GM21717 (cell line): ENCODE data around the gene CROCC.

Experiments
- ATAC-seq: cut with Tn5 transposase; IDR thresholded peaks from one replicate; pipeline ENCODE4 v1.9.1; 2021; ENCODE audit warnings: mild to moderate bottlenecking, moderate library complexity; ENCODE audit not compliant: unreplicated experiment

Gene CROCC

GRCh38 chr1:16966282-16966681 lies 44.6 kb downstream of the CROCC start:
- ATAC-seq = no peak

- ATAC-seq = no peak
Observed at GRCh38 chr1:16967095-16967575, 45.4 kb downstream of the CROCC start.

GRCh38 chr1:16967962-16968361 lies 46.2 kb downstream of the CROCC start:
- ATAC-seq = no peak

GRCh38 chr1:16968372-16968771 lies 46.6 kb downstream of the CROCC start:
- ATAC-seq = no peak

- ATAC-seq = no peak
Observed at GRCh38 chr1:16969057-16969611, 47.4 kb downstream of the CROCC start.

- ATAC-seq = no peak
Observed at GRCh38 chr1:16969651-16970050, 47.9 kb downstream of the CROCC start.

- no peak for ATAC-seq
Observed at GRCh38 chr1:16970132-16970910, 48.6 kb downstream of the CROCC start.

- ATAC-seq = no peak
Observed at GRCh38 chr1:16971341-16972188, 49.8 kb downstream of the CROCC start.

GRCh38 chr1:16972189-16972895 lies 50.6 kb downstream of the CROCC start:
- no peak for ATAC-seq

GRCh38 chr1:16973215-16973614 lies 51.5 kb downstream of the CROCC start:
- ATAC-seq = no peak

- ATAC-seq = no peak
Observed at GRCh38 chr1:16975211-16975610, 53.5 kb downstream of the CROCC start.

- no peak for ATAC-seq
Observed at GRCh38 chr1:16975838-16976237, 54.1 kb downstream of the CROCC start.

GRCh38 chr1:16976966-16977365 lies 55.2 kb downstream of the CROCC start:
- no peak for ATAC-seq

GRCh38 chr1:16977377-16977776 lies 55.6 kb downstream of the CROCC start:
- ATAC-seq = no peak

GRCh38 chr1:16978139-16978538 lies 56.4 kb downstream of the CROCC start:
- ATAC-seq = no peak

- no peak for ATAC-seq
Observed at GRCh38 chr1:16978567-16979474, 57.1 kb downstream of the CROCC start.

GRCh38 chr1:16979475-16980327 lies 58.0 kb downstream of the CROCC start:
- no peak for ATAC-seq

- ATAC-seq = no peak
Observed at GRCh38 chr1:16980473-16981268, 58.9 kb downstream of the CROCC start, which contains the start of gene MFAP2. Gene MFAP2 (minus strand): TSS chr1:16980620. CDS start chr1:16978273, 2,347 bp downstream.
